GM12878 (cell line): ENCODE results near the gene PKM. TPM values are rescaled to one million over a fixed set of nuclear protein-coding genes. Genes with fewer than 3 reads are reported as not detected.

Source experiments
- ATAC-seq: fragments of 200-7000 bp; cut with Tn5 transposase; 3 replicates; pipeline ENCODE4 v1.9.1; 2020; ENCODE audit warnings: mild to moderate bottlenecking, moderate library complexity
- BruUV-seq: library from RNA; stranded (reverse); fragments of 400-500 nt; replicated peaks from 2 replicates; lab custom pipeline; 2021; lab: Mats Ljungman, UMichigan
- CTCF ChIA-PET: fragments of 300-600 bp; sonication (Branson Sonifier 250); formaldehyde crosslinking; extraction: SDS; loops from one replicate; lab custom pipeline; 2021; ENCODE audit warnings: inconsistent platforms; lab: Yijun Ruan, JAX
- POLR2A ChIA-PET: fragments of 350-600 bp; formaldehyde crosslinking; extraction: SDS; loops from one replicate; lab custom pipeline; 2021; ENCODE audit warnings: inconsistent platforms; lab: Charles Lee
- RAD21 ChIA-PET: fragments of 300-600 bp; sonication (Branson Sonifier 250); formaldehyde crosslinking; loops from one replicate; lab custom pipeline; 2023; ENCODE audit warnings: antibody characterized with exemption; ENCODE audit not compliant: unreplicated experiment; lab: Charles Lee
- SMC1A ChIA-PET: fragments of 300-600 bp; sonication (Branson Sonifier 250); formaldehyde crosslinking; loops from one replicate; lab custom pipeline; 2023; ENCODE audit not compliant: unreplicated experiment, uncharacterized antibody; lab: Charles Lee
- DNase-seq: peaks from one replicate; pipeline ENCODE4 v3.0.0-alpha.2; 2011; ENCODE audit warnings: low read depth, low spot score
- FAIRE-seq: peaks from 3 replicates; lab custom pipeline; 2011; peaks lifted over from hg19 to GRCh38; lab: Jason Lieb, UNC
- H2AFZ ChIP-seq: 2 replicates; pipeline ENCODE4 v1.6.0; 2011; ENCODE audit warnings: low read depth, low read length, control low read depth; ENCODE audit not compliant: control insufficient read depth
- H3K27ac ChIP-seq: 2 replicates; pipeline ENCODE4 v1.5.1; 2011; ENCODE audit warnings: control low read depth; ENCODE audit not compliant: control insufficient read depth, insufficient read depth
- H3K27me3 ChIP-seq, 2 experiments: replicated peaks in 1 of 2; 2 replicates each; pipeline versions ENCODE4 v1.6.0 to v1.6.1; 2011; ENCODE audit warnings: low read length in 1 of 2; ENCODE audit not compliant: control insufficient read depth in 2 of 2, insufficient read depth in 2 of 2
- H3K36me3 ChIP-seq, 2 experiments: 2 replicates each; pipeline ENCODE4 v1.5.1; 2011; ENCODE audit warnings: low read length in 1 of 2; ENCODE audit not compliant: control insufficient read depth in 2 of 2, insufficient read depth in 2 of 2
- H3K4me1 ChIP-seq: 2 replicates; pipeline ENCODE4 v1.6.1; 2011; ENCODE audit warnings: mild to moderate bottlenecking, low read length, moderate library complexity, mixed read lengths; ENCODE audit not compliant: control insufficient read depth, insufficient read depth
- H3K4me2 ChIP-seq: 2 replicates; pipeline ENCODE4 v1.6.0; 2011; ENCODE audit warnings: control low read depth; ENCODE audit not compliant: control insufficient read depth, insufficient read depth
- H3K4me3 ChIP-seq: fragments of 200-600 bp; sonication (generic); 2 replicates; pipeline ENCODE4 v1.5.1; 2016
- H3K79me2 ChIP-seq: 2 replicates; pipeline ENCODE4 v1.6.0; 2011; ENCODE audit warnings: low read length; ENCODE audit not compliant: control insufficient read depth, insufficient read depth
- H3K9ac ChIP-seq: 2 replicates; pipeline ENCODE4 v1.8.0; 2011; ENCODE audit warnings: low read length, control low read depth, mixed read lengths; ENCODE audit not compliant: control insufficient read depth, insufficient read depth
- H3K9me3 ChIP-seq: replicated peaks from 3 replicates; pipeline ENCODE4 v1.5.1; 2011; ENCODE audit warnings: mild to moderate bottlenecking, low read length; ENCODE audit not compliant: control insufficient read depth, insufficient read depth
- H4K20me1 ChIP-seq: 2 replicates; pipeline ENCODE4 v1.6.0; 2011; ENCODE audit not compliant: control insufficient read depth, insufficient read depth
- CBFB ChIP-seq: IDR thresholded peaks from 2 replicates; pipeline ENCODE4 v1.6.1; 2016; ENCODE audit warnings: antibody characterized with exemption, low read depth
- CEBPZ ChIP-seq: fragments of 150-350 bp; IDR thresholded peaks from 2 replicates; pipeline ENCODE4 v1.6.1; 2016; ENCODE audit warnings: low read depth, low read length
- CREB1 ChIP-seq: IDR thresholded peaks from 2 replicates; pipeline ENCODE4 v1.6.1; 2012; ENCODE audit warnings: low read depth, mild to moderate bottlenecking, inconsistent platforms
- FOXK2 ChIP-seq: fragments of 450-650 bp; IDR thresholded peaks from 2 replicates; pipeline ENCODE4 v1.6.1; 2017; ENCODE audit warnings: mild to moderate bottlenecking, moderate library complexity
- IKZF2 ChIP-seq, 2 experiments: fragments of 450-650 bp; IDR thresholded peaks; 2 replicates each; pipeline ENCODE4 v1.6.1; 2017; ENCODE audit warnings: mild to moderate bottlenecking in 2 of 2, moderate library complexity in 2 of 2
- IRF3 ChIP-seq: fragments of 450-650 bp; IDR thresholded peaks from 2 replicates; pipeline ENCODE4 v1.6.1; 2014; ENCODE audit warnings: mild to moderate bottlenecking
- JUNB ChIP-seq: IDR thresholded peaks from 2 replicates; pipeline ENCODE4 v1.6.1; 2016; ENCODE audit warnings: antibody characterized with exemption, mild to moderate bottlenecking
- NBN ChIP-seq: fragments of 450-650 bp; IDR thresholded peaks from 2 replicates; pipeline ENCODE4 v1.6.1; 2016
- NKRF ChIP-seq: fragments of 450-650 bp; conservative IDR thresholded peaks from 2 replicates; pipeline ENCODE4 v1.6.1; 2017; ENCODE audit warnings: mild to moderate bottlenecking, moderate library complexity
- NR2C1 ChIP-seq: fragments of 450-650 bp; IDR thresholded peaks from 2 replicates; pipeline ENCODE4 v1.6.1; 2017; ENCODE audit warnings: antibody characterized with exemption, mild to moderate bottlenecking, moderate library complexity
- RFX5 ChIP-seq: IDR thresholded peaks from 2 replicates; pipeline ENCODE4 v1.6.1; 2011; ENCODE audit warnings: low read depth, low read length, improper control_type of control experiment
- SMAD1 ChIP-seq: fragments of 450-650 bp; IDR thresholded peaks from 2 replicates; pipeline ENCODE4 v1.6.1; 2018; ENCODE audit warnings: mild to moderate bottlenecking, low read depth; ENCODE audit not compliant: partially characterized antibody
- SREBF1 ChIP-seq: IDR thresholded peaks from 2 replicates; pipeline ENCODE4 v1.6.1; 2012; ENCODE audit warnings: mild to moderate bottlenecking, low read length
- SREBF2 ChIP-seq: IDR thresholded peaks from 2 replicates; pipeline ENCODE4 v1.6.1; 2012; ENCODE audit warnings: mild to moderate bottlenecking, low read length
- SRF ChIP-seq, 2 experiments: IDR thresholded peaks; 2 replicates each; pipeline ENCODE4 v1.6.1; 2011; ENCODE audit warnings: low read depth in 2 of 2, low read length in 2 of 2, mild to moderate bottlenecking in 1 of 2, moderate library complexity in 1 of 2
- STAT3 ChIP-seq: IDR thresholded peaks from 2 replicates; pipeline ENCODE4 v1.6.1; 2011; ENCODE audit warnings: low read depth, low read length, improper control_type of control experiment
- TARDBP ChIP-seq: IDR thresholded peaks from 2 replicates; pipeline ENCODE4 v1.6.1; 2016; ENCODE audit warnings: borderline replicate concordance
- TCF12 ChIP-seq: IDR thresholded peaks from 2 replicates; pipeline ENCODE4 v1.6.1; 2011; ENCODE audit warnings: low read depth, mild to moderate bottlenecking, low read length
- USF1 ChIP-seq: IDR thresholded peaks from 2 replicates; pipeline ENCODE4 v1.6.1; 2011; ENCODE audit warnings: borderline replicate concordance, low read depth, mild to moderate bottlenecking, moderate library complexity, mixed read lengths, low read length; ENCODE audit not compliant: insufficient read depth; ENCODE audit errors: extremely low read length
- ZNF622 ChIP-seq: fragments of 450-650 bp; IDR thresholded peaks from 2 replicates; pipeline ENCODE4 v1.6.1; 2017; ENCODE audit warnings: mild to moderate bottlenecking, inconsistent platforms
- WGBS: methylation state at CpG from one replicate; pipeline ENCODE4 v1.1.6; 2016; ENCODE audit warnings: low lambda C conversion rate; ENCODE audit not compliant: insufficient replicate concordance, insufficient coverage; ENCODE audit errors: missing lambda C conversion rate; 5-methylcytosine and 5-hydroxymethylcytosine counted together
- in situ Hi-C: fragments of 300-500 bp; cut with MboI; formaldehyde crosslinking; loops from 9 replicates; pipeline ENCODE4 v1.14.3; 2018; ENCODE audit warnings: mixed read lengths
- intact Hi-C: fragments of 100-400 bp; cut with micrococcal nuclease; formaldehyde crosslinking; loops from one replicate; pipeline ENCODE4 v1.14.2; 2022; ENCODE audit not compliant: unreplicated experiment
- polyA plus RNA-seq, 11 experiments: library from polyadenylated mRNA; depleted of rRNA in 4 of 11; unstranded in 6 of 11; stranded (reverse) in 5 of 11; fragments of >200 nt; fragmentation: Nextera tagmentation in 4 of 11; fragmentation: Illumina TruSeq in 1 of 11; extraction: Ambion mirVana in 4 of 11; extraction: Trizol in 1 of 11; gene quantifications; 1 replicate in 1 of 11; 2 replicates in 10 of 11; pipeline versions ENCODE4 v1.2.1 to v1.2.3, GENCODE V29; 2011 to 2016; ENCODE audit warnings: inconsistent platforms in 2 of 11, missing spikeins in 2 of 11, low read depth in 1 of 11
- total RNA-seq, 4 experiments: library from RNA; depleted of rRNA in 3 of 4; stranded (reverse); fragments of >200 nt in 3 of 4; fragmentation: Illumina TruSeq in 1 of 4; extraction: Trizol in 1 of 4; gene quantifications; 2 replicates each; pipeline versions ENCODE4 v1.2.1 to v1.2.3, GENCODE V29; 2013 to 2021

Gene PKM
- total and polyA plus RNA-seq, 10 of the 15 experiments (the other 5 are each of a cell fraction or from before 2014, with no cell fraction given): 491 to 2,011 (median 1,433) TPM

GRCh38 chr15:72173401-72173800 lies 57.6 kb downstream of the PKM start (continued):
- TF ChIP-seq ZNF622 (no peak), IKZF2 (IDR thresholded peaks at IDR 0.05) (no peak), USF1 (no peak), FOXK2 (no peak), NBN (no peak), CBFB (no peak), NR2C1 (no peak), STAT3 (no peak)

- in situ Hi-C loops (no loop called here), intact Hi-C loops (no loop called here)
- SMC1A ChIA-PET: interaction anchor here (0.9 kb wide), 1 partner anchor 43 kb away, joined by 3 read pairs; no protein-coding TSS in a partner anchor
- TF ChIP-seq SREBF2: no peak
- TF ChIP-seq SREBF1: no peak
- no peak for TF ChIP-seq RFX5
- no peak for TF ChIP-seq CREB1
- TF ChIP-seq IRF3: no peak
- TF ChIP-seq TCF12: no peak
- TF ChIP-seq JUNB: no peak
- no peak for TF ChIP-seq SMAD1
- no peak for TF ChIP-seq TARDBP
- TF ChIP-seq CEBPZ: no peak
- no peak for TF ChIP-seq NKRF
- no peak for TF ChIP-seq SRF (IDR thresholded peaks at IDR 0.05; ENCODE audit: low read depth in 2 of 2, low read length in 2 of 2)
Measured at GRCh38 chr15:72172796-72173195, 58.2 kb downstream of the PKM start.

More at GRCh38 chr15:72172796-72173195, 58.2 kb downstream of the PKM start:
- peaks cover 0 to 2% of the 10 kb centered on the region in 2 experiments; a peak in 2 of 4 replicates for H3K27me3 ChIP-seq
- BruUV-seq: no TSS peak
- FAIRE-seq: no peak
- no peak overlapping the region for H3K4me2 ChIP-seq
- H4K20me1 ChIP-seq: no peaks in the 10 kb centered on the region
- no peaks in the 10 kb centered on the region; the same call in 1 of the 2 replicates for H3K4me1 ChIP-seq
- no peak overlapping the region for H2AFZ ChIP-seq
- H3K9ac ChIP-seq: no peak overlapping the region
- H3K4me3 ChIP-seq: no peak overlapping the region
- no peak for DNase-seq
- ChIA-PET RAD21 (no interaction called here), CTCF (no interaction called here), POLR2A (no interaction called here)
- H3K9me3 ChIP-seq: no peaks in the 10 kb centered on the region
- ATAC-seq: no peak
- H3K27ac ChIP-seq: no peak overlapping the region
- H3K36me3 ChIP-seq: no peaks in the 10 kb centered on the region
- WGBS: 57% methylated on average over 5 of the region's 5 CpGs
- H3K79me2 ChIP-seq: no peaks in the 10 kb centered on the region
